Measurements from ENCODE around the gene SPCS1. TPM values are rescaled to one million over a fixed set of nuclear protein-coding genes. Genes with fewer than 3 reads are reported as not detected.

The SPCS1 gene
- total RNA-seq (2021) (67.8 and 81.1 TPM in 2 replicates), Bru-seq, nascent RNA (percentile 68 among the genes with signal in this experiment), BruChase-seq, experiment 1, labeled RNA remaining after a 2-hour chase (percentile 69 among the genes with signal in this experiment), BruChase-seq, experiment 2, labeled RNA remaining after a 6-hour chase (percentile 82 among the genes with signal in this experiment)
- long read RNA-seq, full-length matches to known transcripts = 108 of 116 reads
- long read RNA-seq, partial matches to known transcripts = 2 of 116 reads
- long read RNA-seq, other reads (novel, unspliced or antisense) = 6 of 116 reads

DNA sequence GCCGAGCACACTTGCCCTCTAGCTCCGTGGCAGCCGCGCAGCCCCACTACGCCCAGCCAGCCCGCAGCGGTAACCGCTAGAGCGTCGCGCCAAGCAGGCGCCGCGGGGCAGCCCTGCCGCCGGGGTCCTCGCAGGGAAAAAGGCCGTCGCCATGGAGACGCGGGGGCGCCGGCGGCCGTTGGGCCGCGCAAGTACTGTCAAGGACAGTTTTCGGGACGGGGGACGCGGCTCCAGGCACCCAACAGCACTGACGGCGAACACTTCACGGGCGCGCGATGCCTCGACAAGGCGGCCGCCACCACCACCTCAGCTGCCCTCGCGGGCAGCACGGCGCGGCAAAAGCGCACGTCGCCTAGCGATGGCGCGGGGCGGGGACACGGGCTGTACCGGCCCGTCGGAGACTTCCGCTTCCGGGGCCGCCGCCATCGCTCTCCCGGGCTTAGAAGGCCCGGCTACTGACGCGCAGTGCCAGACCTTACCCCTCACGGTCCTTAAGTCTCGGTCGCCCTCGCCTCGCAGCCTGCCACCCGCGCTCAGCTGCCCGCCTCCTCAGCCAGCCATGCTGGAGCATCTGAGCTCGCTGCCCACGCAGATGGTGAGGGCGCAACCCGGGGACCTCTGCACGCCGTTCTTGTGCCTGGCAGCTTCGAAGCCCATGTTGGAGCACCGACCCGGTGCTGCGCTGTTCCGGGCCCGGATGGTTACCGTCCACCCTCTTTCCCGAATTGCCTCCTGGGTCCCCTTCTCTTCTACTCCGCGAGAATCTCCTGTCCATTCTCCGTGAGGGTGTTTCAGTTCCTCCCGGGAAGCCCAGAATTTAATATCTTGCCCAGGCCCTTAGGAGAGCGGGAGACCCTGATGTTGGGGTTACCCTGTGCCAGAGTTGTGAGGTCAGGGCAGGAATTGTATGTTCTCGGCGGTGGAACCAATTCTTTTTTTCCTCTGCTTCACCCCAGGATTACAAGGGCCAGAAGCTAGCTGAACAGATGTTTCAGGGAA, at the start of gene SPCS1, which contains the start of gene GLT8D1:
Gene SPCS1, plus strand, starts transcription at position 419 of the 999 bp plus-strand sequence. Its CDS starts 141 bp downstream, at position 560.
Gene GLT8D1, minus strand, starts transcription at position 104 of the 999 bp plus-strand sequence. CDS start 5,331 bp downstream, outside the sequence.
- ChIA-PET CTCF (no interaction called here), POLR2A (ENCODE audit: low non-redundant PET) (no interaction called here)
- TF ChIP-seq, protein P1, sequence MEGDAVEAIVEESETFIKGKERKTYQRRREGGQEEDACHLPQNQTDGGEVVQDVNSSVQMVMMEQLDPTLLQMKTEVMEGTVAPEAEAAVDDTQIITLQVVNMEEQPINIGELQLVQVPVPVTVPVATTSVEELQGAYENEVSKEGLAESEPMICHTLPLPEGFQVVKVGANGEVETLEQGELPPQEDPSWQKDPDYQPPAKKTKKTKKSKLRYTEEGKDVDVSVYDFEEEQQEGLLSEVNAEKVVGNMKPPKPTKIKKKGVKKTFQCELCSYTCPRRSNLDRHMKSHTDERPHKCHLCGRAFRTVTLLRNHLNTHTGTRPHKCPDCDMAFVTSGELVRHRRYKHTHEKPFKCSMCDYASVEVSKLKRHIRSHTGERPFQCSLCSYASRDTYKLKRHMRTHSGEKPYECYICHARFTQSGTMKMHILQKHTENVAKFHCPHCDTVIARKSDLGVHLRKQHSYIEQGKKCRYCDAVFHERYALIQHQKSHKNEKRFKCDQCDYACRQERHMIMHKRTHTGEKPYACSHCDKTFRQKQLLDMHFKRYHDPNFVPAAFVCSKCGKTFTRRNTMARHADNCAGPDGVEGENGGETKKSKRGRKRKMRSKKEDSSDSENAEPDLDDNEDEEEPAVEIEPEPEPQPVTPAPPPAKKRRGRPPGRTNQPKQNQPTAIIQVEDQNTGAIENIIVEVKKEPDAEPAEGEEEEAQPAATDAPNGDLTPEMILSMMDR (conservative IDR thresholded peaks at IDR 0.05; ENCODE audit: low read depth, low read length) = no peak
- no peak for TF ChIP-seq EZH2 (IDR thresholded peaks at IDR 0.05; ENCODE audit: borderline replicate concordance, low read depth, low read length, poor library complexity, severe bottlenecking)
- H3K4me3 ChIP-seq (ENCODE audit: low read depth, low read length, poor library complexity, severe bottlenecking) = peak within 1 kb of the TSS; percentile 83
- H3K27me3 ChIP-seq (replicated peaks; ENCODE audit: insufficient read depth, low read depth, low read length, poor library complexity) = no peaks in the 10 kb centered on the region
- H3K4me1 ChIP-seq (ENCODE audit: insufficient read depth, low read length, poor library complexity, severe bottlenecking) = no peaks in the 10 kb centered on the region
- BruUV-seq (replicated peaks) = no TSS peak
- intact Hi-C loops (cut with micrococcal nuclease; ENCODE audit: unreplicated experiment) = no loop called here
- peaks cover 6% of the 10 kb centered on the region for H3K36me3 ChIP-seq (ENCODE audit: insufficient read depth, low read length, poor library complexity, severe bottlenecking)
- peak; percentile 83 for DNase-seq (ENCODE audit: low spot score)
- H3K9me3 ChIP-seq (ENCODE audit: low read depth, low read length, poor library complexity, severe bottlenecking) = no peaks in the 10 kb centered on the region
- peak within 1 kb of the TSS; percentile 76 for H3K27ac ChIP-seq (ENCODE audit: low read depth, low read length, poor library complexity, severe bottlenecking)

DNA sequence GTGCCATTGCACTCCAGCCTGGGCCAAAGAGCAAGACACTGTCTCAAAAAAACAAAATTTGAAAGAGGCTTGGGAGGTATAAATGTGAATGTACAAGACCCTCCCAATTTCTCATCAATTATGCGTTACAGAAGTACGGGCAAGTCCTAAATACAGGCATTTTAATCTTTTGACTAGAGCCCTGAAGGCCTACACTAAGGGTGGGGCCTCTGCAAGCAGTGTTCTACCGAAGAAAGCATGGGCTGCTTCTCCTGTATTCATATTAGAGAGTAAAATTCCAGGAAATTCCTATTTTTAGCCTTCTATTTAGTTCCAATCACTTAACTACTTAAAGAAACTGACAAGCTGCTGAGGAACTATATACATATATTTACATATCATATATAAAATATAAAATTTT, 45.9 kb upstream of the SPCS1 start:
- ChIA-PET POLR2A (ENCODE audit: low non-redundant PET) (no interaction called here), CTCF (no interaction called here)
- no peaks in the 10 kb centered on the region for H3K27me3 ChIP-seq (replicated peaks; ENCODE audit: insufficient read depth, low read depth, low read length, poor library complexity)
- TF ChIP-seq EZH2 (IDR thresholded peaks at IDR 0.05; ENCODE audit: borderline replicate concordance, low read depth, low read length, poor library complexity, severe bottlenecking) = no peak
- TF ChIP-seq, protein P1 (conservative IDR thresholded peaks at IDR 0.05; ENCODE audit: low read depth, low read length) = no peak
- H3K36me3 ChIP-seq (ENCODE audit: insufficient read depth, low read length, poor library complexity, severe bottlenecking) = peaks cover 12% of the 10 kb centered on the region
- no peak overlapping the region for H3K4me3 ChIP-seq (ENCODE audit: low read depth, low read length, poor library complexity, severe bottlenecking)
- H3K4me1 ChIP-seq (ENCODE audit: insufficient read depth, low read length, poor library complexity, severe bottlenecking) = no peaks in the 10 kb centered on the region
- no peak for DNase-seq (ENCODE audit: low spot score)
- H3K9me3 ChIP-seq (ENCODE audit: low read depth, low read length, poor library complexity, severe bottlenecking) = no peaks in the 10 kb centered on the region
- intact Hi-C loops (cut with micrococcal nuclease; ENCODE audit: unreplicated experiment) = no loop called here
- no TSS peak for BruUV-seq (replicated peaks)
- H3K27ac ChIP-seq (ENCODE audit: low read depth, low read length, poor library complexity, severe bottlenecking) = no peak overlapping the region

DNA sequence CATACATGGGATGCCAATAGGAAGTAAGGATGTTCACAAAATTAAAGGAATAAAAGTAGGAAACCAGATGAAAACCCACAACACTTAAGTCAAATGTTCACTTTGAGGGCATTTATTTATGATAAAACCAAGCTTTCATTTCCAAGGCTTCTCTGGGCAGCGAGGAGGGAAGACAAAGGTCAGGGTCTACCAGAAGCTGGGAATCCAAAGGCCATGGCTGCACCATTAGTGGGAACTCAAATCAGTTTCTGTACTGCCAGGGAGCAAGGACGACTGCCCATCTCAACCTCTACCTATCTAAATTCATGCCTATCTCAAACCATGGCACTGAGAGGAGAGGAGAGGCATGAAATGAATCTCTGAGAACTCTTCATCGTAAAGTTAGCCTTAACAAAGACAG, 42.8 kb upstream of the SPCS1 start:
- no peak for TF ChIP-seq EZH2 (IDR thresholded peaks at IDR 0.05; ENCODE audit: borderline replicate concordance, low read depth, low read length, poor library complexity, severe bottlenecking)
- TF ChIP-seq, protein P1 (conservative IDR thresholded peaks at IDR 0.05; ENCODE audit: low read depth, low read length) = no peak
- ChIA-PET POLR2A (ENCODE audit: low non-redundant PET) (no interaction called here), CTCF (interaction anchor here (0.6 kb wide), 1 partner anchor 591 kb away, joined by 4 read pairs; no protein-coding TSS in a partner anchor)
- H3K9me3 ChIP-seq (ENCODE audit: low read depth, low read length, poor library complexity, severe bottlenecking) = no peaks in the 10 kb centered on the region
- H3K4me1 ChIP-seq (ENCODE audit: insufficient read depth, low read length, poor library complexity, severe bottlenecking) = no peaks in the 10 kb centered on the region
- no TSS peak for BruUV-seq (replicated peaks)
- H3K36me3 ChIP-seq (ENCODE audit: insufficient read depth, low read length, poor library complexity, severe bottlenecking) = peaks cover 15% of the 10 kb centered on the region
- no peak for DNase-seq (ENCODE audit: low spot score)
- H3K4me3 ChIP-seq (ENCODE audit: low read depth, low read length, poor library complexity, severe bottlenecking) = no peak overlapping the region
- intact Hi-C loops (cut with micrococcal nuclease; ENCODE audit: unreplicated experiment) = no loop called here
- no peak overlapping the region for H3K27ac ChIP-seq (ENCODE audit: low read depth, low read length, poor library complexity, severe bottlenecking)
- H3K27me3 ChIP-seq (replicated peaks; ENCODE audit: insufficient read depth, low read depth, low read length, poor library complexity) = no peaks in the 10 kb centered on the region
